Skin of body (tissue), 2 donors: ENCODE measurements around the gene DOCK3. TPM values are rescaled to one million over a fixed set of nuclear protein-coding genes. Genes with fewer than 3 reads are reported as not detected.
"Not testable (repeated sequence)": the region's sequence is repeated elsewhere in the genome, so short reads cannot be mapped to it uniquely, and the experiment has no call there.

Source experiments
- DNase-seq: peaks from one replicate; lab custom pipeline; 2025; lab: John Stamatoyannopoulos, UW
- total RNA-seq: library from RNA; depleted of rRNA; stranded (reverse); fragments of >200 nt; gene quantifications from one replicate; pipeline ENCODE4 v1.2.3, GENCODE V29; 2014

Gene DOCK3
- total RNA-seq, 1 donor from 2014 or later = 0.89 TPM

- no peak for DNase-seq
Measured at GRCh38 chr3:50651920-50652529, 22.7 kb upstream of the DOCK3 start.

- DNase-seq = no peak
Measured at GRCh38 chr3:50652709-50653108, 22.0 kb upstream of the DOCK3 start.

GRCh38 chr3:50653937-50654595 lies 20.7 kb upstream of the DOCK3 start:
- no peak for DNase-seq

- no peak for DNase-seq
Measured at GRCh38 chr3:50655009-50655830, 19.5 kb upstream of the DOCK3 start.

- no peak for DNase-seq
Measured at GRCh38 chr3:50656417-50657195, 18.1 kb upstream of the DOCK3 start.

- DNase-seq = no peak
Measured at GRCh38 chr3:50657407-50657806, 17.3 kb upstream of the DOCK3 start.

GRCh38 chr3:50657816-50658215 lies 16.9 kb upstream of the DOCK3 start:
- no peak for DNase-seq

- DNase-seq = no peak
Measured at GRCh38 chr3:50658416-50658815, 16.3 kb upstream of the DOCK3 start.

GRCh38 chr3:50658831-50659230 lies 15.9 kb upstream of the DOCK3 start:
- no peak for DNase-seq

GRCh38 chr3:50660386-50660785 lies 14.3 kb upstream of the DOCK3 start:
- DNase-seq = no peak

- DNase-seq = no peak
Measured at GRCh38 chr3:50661321-50661837, 13.3 kb upstream of the DOCK3 start.

GRCh38 chr3:50662408-50662807 lies 12.3 kb upstream of the DOCK3 start:
- no peak for DNase-seq

- no peak for DNase-seq
Measured at GRCh38 chr3:50665081-50665840, 9.5 kb upstream of the DOCK3 start.

- DNase-seq = not testable (repeated sequence)
Measured at GRCh38 chr3:50665841-50666115, 8.9 kb upstream of the DOCK3 start.

- no peak for DNase-seq
Measured at GRCh38 chr3:50666837-50667236, 7.9 kb upstream of the DOCK3 start.

- DNase-seq = no peak
Measured at GRCh38 chr3:50671331-50671730, 3.4 kb upstream of the DOCK3 start.

GRCh38 chr3:50672656-50673055 lies 2.1 kb upstream of the DOCK3 start:
- no peak for DNase-seq

- DNase-seq = no peak
Measured at GRCh38 chr3:50673931-50674330, 796 bp upstream of the DOCK3 start.

- DNase-seq = no peak
Measured at GRCh38 chr3:50675179-50676030, 678 bp downstream of the DOCK3 start.
